IMR-90 (cell line): ENCODE measurements around the gene RASGRF1. TPM values are rescaled to one million over a fixed set of nuclear protein-coding genes. Genes with fewer than 3 reads are reported as not detected.

Experiments used
- ATAC-seq: fragments of 200-7000 bp; cut with Tn5 transposase; 2 replicates; pipeline ENCODE4 v1.9.1; 2020; ENCODE audit warnings: low read depth, mild to moderate bottlenecking, moderate library complexity
- BruUV-seq: library from RNA; stranded (reverse); fragments of 400-500 nt; replicated peaks from 2 replicates; lab custom pipeline; 2021; lab: Mats Ljungman, UMichigan
- CTCF ChIA-PET: fragments of 300-600 bp; formaldehyde crosslinking; extraction: SDS; loops from one replicate; lab custom pipeline; 2021; ENCODE audit warnings: antibody characterized with exemption; lab: Yijun Ruan, JAX
- POLR2A ChIA-PET: fragments of 300-600 bp; sonication (Branson Sonifier 250); formaldehyde crosslinking; loops from one replicate; lab custom pipeline; 2022; ENCODE audit warnings: antibody characterized with exemption; ENCODE audit not compliant: unreplicated experiment; lab: Charles Lee
- DNase-seq: peaks from one replicate; pipeline ENCODE4 v3.0.0; 2013
- H2AFZ ChIP-seq: replicated peaks from 2 replicates; pipeline ENCODE3; 2013; ENCODE audit warnings: low read length, mild to moderate bottlenecking; ENCODE audit not compliant: poor library complexity
- H2AK5ac ChIP-seq: 2 replicates; pipeline ENCODE4 v1.6.1; 2013; ENCODE audit warnings: low read depth, low read length, inconsistent platforms
- H2AK9ac ChIP-seq: replicated peaks from 2 replicates; pipeline ENCODE3; 2013; ENCODE audit warnings: mild to moderate bottlenecking, low read depth, low read length, moderate library complexity; ENCODE audit not compliant: poor library complexity
- H2BK120ac ChIP-seq: 2 replicates; pipeline ENCODE4 v1.6.1; 2013; ENCODE audit warnings: low read depth, low read length, inconsistent platforms
- H2BK15ac ChIP-seq: 3 replicates; pipeline ENCODE4 v1.6.1; 2013; ENCODE audit warnings: low read depth, low read length, inconsistent platforms
- H2BK20ac ChIP-seq: 2 replicates; pipeline ENCODE4 v1.6.1; 2013; ENCODE audit warnings: low read depth, mild to moderate bottlenecking, inconsistent platforms, low read length, moderate library complexity
- H2BK5ac ChIP-seq: 2 replicates; pipeline ENCODE4 v1.6.1; 2013; ENCODE audit warnings: mild to moderate bottlenecking, low read depth, low read length, inconsistent platforms; ENCODE audit not compliant: poor library complexity, severe bottlenecking
- H3K14ac ChIP-seq: replicated peaks from 2 replicates; pipeline ENCODE4 v1.6.1; 2013; ENCODE audit warnings: low read depth, low read length, inconsistent platforms
- H3K18ac ChIP-seq: 2 replicates; pipeline ENCODE4 v1.6.1; 2013; ENCODE audit warnings: low read depth, low read length, control low read depth
- H3K23ac ChIP-seq: 2 replicates; pipeline ENCODE4 v1.6.1; 2013; ENCODE audit warnings: low read depth, low read length, inconsistent platforms
- H3K27ac ChIP-seq: 2 replicates; pipeline ENCODE4 v1.5.1; 2013; ENCODE audit warnings: mild to moderate bottlenecking, control low read depth, low read length; ENCODE audit not compliant: insufficient read depth
- H3K27me3 ChIP-seq: 2 replicates; pipeline ENCODE4 v1.6.1; 2013; ENCODE audit warnings: low read length; ENCODE audit not compliant: control insufficient read depth, insufficient read depth
- H3K36me3 ChIP-seq: 2 replicates; pipeline ENCODE4 v1.6.1; 2013; ENCODE audit warnings: low read length, mixed read lengths; ENCODE audit not compliant: control insufficient read depth, insufficient read depth
- H3K4ac ChIP-seq: 2 replicates; pipeline ENCODE4 v1.6.1; 2013; ENCODE audit warnings: low read depth, low read length, inconsistent platforms
- H3K4me1 ChIP-seq: 2 replicates; pipeline ENCODE4 v1.6.1; 2013; ENCODE audit warnings: low read length, mixed read lengths; ENCODE audit not compliant: control insufficient read depth, insufficient read depth
- H3K4me2 ChIP-seq: 2 replicates; pipeline ENCODE4 v1.6.1; 2013; ENCODE audit warnings: low read depth, mild to moderate bottlenecking, control low read depth, low read length, moderate library complexity
- H3K4me3 ChIP-seq: 2 replicates; pipeline ENCODE4 v1.5.1; 2013; ENCODE audit warnings: low read depth, mild to moderate bottlenecking, control low read depth, low read length, moderate library complexity; ENCODE audit not compliant: insufficient read depth
- H3K56ac ChIP-seq: 2 replicates; pipeline ENCODE4 v1.6.1; 2013; ENCODE audit warnings: low read length, inconsistent platforms; ENCODE audit not compliant: insufficient read depth; ENCODE audit errors: extremely low read depth
- H3K79me1 ChIP-seq, 2 experiments: 2 replicates each; pipeline ENCODE4 v1.6.1; 2013; ENCODE audit warnings: low read length in 2 of 2, inconsistent platforms in 1 of 2, low read depth in 1 of 2
- H3K9ac ChIP-seq: 2 replicates; pipeline ENCODE4 v1.6.1; 2013; ENCODE audit warnings: low read depth, low read length, control low read depth
- H3K9me1 ChIP-seq: 2 replicates; pipeline ENCODE4 v1.6.1; 2013; ENCODE audit warnings: low read length, inconsistent platforms; ENCODE audit not compliant: insufficient read depth
- H3K9me3 ChIP-seq: 2 replicates; pipeline ENCODE4 v1.6.1; 2013; ENCODE audit warnings: low read length; ENCODE audit not compliant: control insufficient read depth, insufficient read depth
- H4K20me1 ChIP-seq: 2 replicates; pipeline ENCODE4 v1.6.1; 2013; ENCODE audit warnings: low read length, inconsistent platforms; ENCODE audit not compliant: insufficient read depth
- H4K5ac ChIP-seq: 2 replicates; pipeline ENCODE4 v1.6.1; 2013; ENCODE audit warnings: mild to moderate bottlenecking, low read depth, low read length, control low read depth
- H4K8ac ChIP-seq, 2 experiments: 2 replicates each; pipeline ENCODE4 v1.6.1; 2013; ENCODE audit warnings: low read depth in 2 of 2, low read length in 2 of 2, control low read depth in 1 of 2, inconsistent platforms in 1 of 2
- H4K91ac ChIP-seq: 2 replicates; pipeline ENCODE4 v1.6.1; 2013; ENCODE audit warnings: low read depth, low read length, inconsistent platforms; ENCODE audit not compliant: insufficient read depth
- BHLHE40 ChIP-seq: fragments of 150-350 bp; IDR thresholded peaks from 2 replicates; pipeline ENCODE4 v1.6.1; 2016; ENCODE audit warnings: mild to moderate bottlenecking, low read depth, low read length
- CEBPB ChIP-seq: IDR thresholded peaks from 2 replicates; pipeline ENCODE4 v1.6.1; 2012; ENCODE audit warnings: low read depth, low read length, improper control_type of control experiment
- CHD1 ChIP-seq: IDR thresholded peaks from 2 replicates; pipeline ENCODE4 v1.6.1; 2012; ENCODE audit warnings: low read depth, low read length, improper control_type of control experiment
- FOS ChIP-seq: fragments of 150-350 bp; IDR thresholded peaks from 2 replicates; pipeline ENCODE4 v1.6.1; 2016; ENCODE audit warnings: low read depth, low read length
- MAFK ChIP-seq: IDR thresholded peaks from 2 replicates; pipeline ENCODE4 v1.6.1; 2012; ENCODE audit warnings: low read depth, low read length, improper control_type of control experiment
- MAZ ChIP-seq: IDR thresholded peaks from 2 replicates; pipeline ENCODE4 v1.6.1; 2012; ENCODE audit warnings: low read depth, mild to moderate bottlenecking, low read length, improper control_type of control experiment, moderate library complexity, borderline replicate concordance
- NFE2L2 ChIP-seq: fragments of 150-350 bp; IDR thresholded peaks from 2 replicates; pipeline ENCODE4 v1.6.1; 2016; ENCODE audit warnings: low read depth, mild to moderate bottlenecking, low read length
- POLR2A ChIP-seq: IDR thresholded peaks from 2 replicates; pipeline ENCODE4 v1.6.1; 2012; ENCODE audit warnings: mild to moderate bottlenecking, low read depth, low read length
- RAD21 ChIP-seq: IDR thresholded peaks from 2 replicates; pipeline ENCODE4 v1.6.1; 2012; ENCODE audit warnings: low read length, improper control_type of control experiment
- RCOR1 ChIP-seq: IDR thresholded peaks from 2 replicates; pipeline ENCODE4 v1.6.1; 2012; ENCODE audit warnings: mild to moderate bottlenecking, low read length, improper control_type of control experiment; ENCODE audit not compliant: insufficient replicate concordance
- RFX5 ChIP-seq: IDR thresholded peaks from 2 replicates; pipeline ENCODE4 v1.8.0; 2012; ENCODE audit warnings: low read depth, mild to moderate bottlenecking, low read length, moderate library complexity
- SMC3 ChIP-seq: fragments of 150-350 bp; IDR thresholded peaks from 2 replicates; pipeline ENCODE4 v1.6.1; 2016; ENCODE audit warnings: low read depth, mild to moderate bottlenecking, antibody characterized with exemption, low read length, moderate library complexity
- WGBS, 2 experiments: methylation state at CpG; one replicate each; pipeline versions ENCODE4 v1.1.5 to v1.1.7; 2013; ENCODE audit warnings: missing lambda C conversion rate in 2 of 2; ENCODE audit not compliant: insufficient read length in 1 of 2; ENCODE audit errors: extremely low coverage in 2 of 2; 5-methylcytosine and 5-hydroxymethylcytosine counted together
- dilution Hi-C: fragments of 300-500 bp; cut with HindIII; formaldehyde crosslinking; loops from one replicate; pipeline ENCODE4 v1.14.3; 2018; ENCODE audit warnings: low sequenced_read_pairs; ENCODE audit not compliant: unreplicated experiment
- in situ Hi-C: fragments of 300-500 bp; cut with MboI; formaldehyde crosslinking; loops from 3 replicates; pipeline ENCODE4 v1.14.3; 2019; ENCODE audit warnings: low sequenced_read_pairs, inconsistent platforms, mixed read lengths
- intact Hi-C: fragments of 100-400 bp; cut with micrococcal nuclease; formaldehyde crosslinking; loops from 2 replicates; pipeline ENCODE4 v1.10.0; 2022
- polyA plus RNA-seq, 3 experiments: library from polyadenylated mRNA; depleted of rRNA; stranded (reverse); fragments of >200 nt; gene quantifications; 2 replicates each; pipeline ENCODE4 v1.2.3, GENCODE V29; 2012; ENCODE audit warnings: low replicate concordance in 1 of 3
- total RNA-seq: library from RNA; depleted of rRNA; stranded (reverse); fragments of >200 nt; gene quantifications from 2 replicates; pipeline ENCODE4 v1.2.3, GENCODE V29; 2012
- TF ChIP-seq, protein P1 (sequence below): fragments of 150-350 bp; IDR thresholded peaks from 2 replicates; pipeline ENCODE4 v1.6.1; 2016; ENCODE audit warnings: low read depth, mild to moderate bottlenecking, low read length, moderate library complexity, borderline replicate concordance
- TF ChIP-seq, protein P2 (sequence below): conservative IDR thresholded peaks from 2 replicates; pipeline ENCODE4 v1.5.1; 2012; ENCODE audit warnings: mild to moderate bottlenecking, low read depth, low read length, improper control_type of control experiment

RASGRF1 gene
- total and polyA plus RNA-seq, 2 of the 4 experiments (the other 2 are of a cell fraction), result under 0.01 to 0.15 TPM

DNA sequence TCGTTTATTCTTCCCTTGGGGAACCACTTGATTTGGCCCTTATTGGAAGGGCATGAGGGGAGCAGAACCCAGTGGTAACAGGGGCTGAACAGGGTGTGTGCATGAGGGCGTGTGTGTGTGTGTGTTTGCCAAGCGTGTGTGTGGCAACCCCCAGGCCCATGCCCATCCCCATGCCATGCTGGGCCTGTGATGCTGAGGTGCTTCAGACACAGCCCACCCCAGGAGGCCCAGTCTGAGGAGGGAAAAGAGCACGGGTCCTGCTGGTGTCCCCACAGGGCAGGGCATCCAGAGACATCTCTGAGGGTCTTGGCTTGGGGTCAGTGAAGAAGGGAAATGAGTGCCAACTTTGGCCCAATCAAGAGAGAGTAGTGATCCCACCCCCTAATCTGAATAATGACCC, 71.6 kb downstream of the RASGRF1 start:
- Histone ChIP-seq H2AK5ac (no peak overlapping the region), H2BK15ac (no peak overlapping the region), H3K4ac (no peak overlapping the region), H4K91ac (no peak overlapping the region), H3K4me1 (no peaks in the 10 kb centered on the region), H4K8ac (no peak overlapping the region), H3K27me3 (peaks cover 18% of the 10 kb centered on the region), H3K4me2 (no peak overlapping the region), H3K36me3 (no peaks in the 10 kb centered on the region), H3K56ac (no peak overlapping the region), H3K9me3 (no peaks in the 10 kb centered on the region), H2BK5ac (no peak overlapping the region), H3K79me1 (no peaks in the 10 kb centered on the region), H2BK120ac (no peak overlapping the region), H3K14ac (no peak overlapping the region), H3K9ac (no peak overlapping the region), H4K20me1 (no peaks in the 10 kb centered on the region), H4K5ac (no peak overlapping the region), H3K4me3 (no peak overlapping the region), H3K23ac (no peak overlapping the region; the same call in 1 of the 2 replicates), H2BK20ac (no peak overlapping the region), H3K18ac (no peak overlapping the region), H2AK9ac (no peak overlapping the region), H2AFZ (no peak overlapping the region), H3K9me1 (no peaks in the 10 kb centered on the region), H3K27ac (no peak overlapping the region)
- TF ChIP-seq RCOR1 (no peak), POLR2A (no peak), RFX5 (no peak), NFE2L2 (no peak), FOS (no peak), MAZ (no peak), CHD1 (no peak), BHLHE40 (no peak), MAFK (no peak), RAD21 (no peak), SMC3 (no peak), CEBPB (no peak)
- TF ChIP-seq, protein P1, sequence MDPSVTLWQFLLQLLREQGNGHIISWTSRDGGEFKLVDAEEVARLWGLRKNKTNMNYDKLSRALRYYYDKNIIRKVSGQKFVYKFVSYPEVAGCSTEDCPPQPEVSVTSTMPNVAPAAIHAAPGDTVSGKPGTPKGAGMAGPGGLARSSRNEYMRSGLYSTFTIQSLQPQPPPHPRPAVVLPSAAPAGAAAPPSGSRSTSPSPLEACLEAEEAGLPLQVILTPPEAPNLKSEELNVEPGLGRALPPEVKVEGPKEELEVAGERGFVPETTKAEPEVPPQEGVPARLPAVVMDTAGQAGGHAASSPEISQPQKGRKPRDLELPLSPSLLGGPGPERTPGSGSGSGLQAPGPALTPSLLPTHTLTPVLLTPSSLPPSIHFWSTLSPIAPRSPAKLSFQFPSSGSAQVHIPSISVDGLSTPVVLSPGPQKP, result no peak
- TF ChIP-seq, protein P2, sequence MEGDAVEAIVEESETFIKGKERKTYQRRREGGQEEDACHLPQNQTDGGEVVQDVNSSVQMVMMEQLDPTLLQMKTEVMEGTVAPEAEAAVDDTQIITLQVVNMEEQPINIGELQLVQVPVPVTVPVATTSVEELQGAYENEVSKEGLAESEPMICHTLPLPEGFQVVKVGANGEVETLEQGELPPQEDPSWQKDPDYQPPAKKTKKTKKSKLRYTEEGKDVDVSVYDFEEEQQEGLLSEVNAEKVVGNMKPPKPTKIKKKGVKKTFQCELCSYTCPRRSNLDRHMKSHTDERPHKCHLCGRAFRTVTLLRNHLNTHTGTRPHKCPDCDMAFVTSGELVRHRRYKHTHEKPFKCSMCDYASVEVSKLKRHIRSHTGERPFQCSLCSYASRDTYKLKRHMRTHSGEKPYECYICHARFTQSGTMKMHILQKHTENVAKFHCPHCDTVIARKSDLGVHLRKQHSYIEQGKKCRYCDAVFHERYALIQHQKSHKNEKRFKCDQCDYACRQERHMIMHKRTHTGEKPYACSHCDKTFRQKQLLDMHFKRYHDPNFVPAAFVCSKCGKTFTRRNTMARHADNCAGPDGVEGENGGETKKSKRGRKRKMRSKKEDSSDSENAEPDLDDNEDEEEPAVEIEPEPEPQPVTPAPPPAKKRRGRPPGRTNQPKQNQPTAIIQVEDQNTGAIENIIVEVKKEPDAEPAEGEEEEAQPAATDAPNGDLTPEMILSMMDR, result no peak
- in situ Hi-C loops (no loop called here), intact Hi-C loops (no loop called here), dilution Hi-C loops (no loop called here)
- no CpG with 5 or more reads among the region's 4 CpGs for WGBS, 2 experiments
- DNase-seq, result no peak
- ATAC-seq, result no peak
- no TSS peak for BruUV-seq
- ChIA-PET CTCF (no interaction called here), POLR2A (no interaction called here)
